HG03108 (cell line): ENCODE measurements around the gene ABCB4.

Experiments used
- ATAC-seq: cut with Tn5 transposase; IDR thresholded peaks from one replicate; pipeline ENCODE4 v1.9.1; 2021; ENCODE audit warnings: moderate library complexity; ENCODE audit not compliant: unreplicated experiment

The ABCB4 gene

DNA sequence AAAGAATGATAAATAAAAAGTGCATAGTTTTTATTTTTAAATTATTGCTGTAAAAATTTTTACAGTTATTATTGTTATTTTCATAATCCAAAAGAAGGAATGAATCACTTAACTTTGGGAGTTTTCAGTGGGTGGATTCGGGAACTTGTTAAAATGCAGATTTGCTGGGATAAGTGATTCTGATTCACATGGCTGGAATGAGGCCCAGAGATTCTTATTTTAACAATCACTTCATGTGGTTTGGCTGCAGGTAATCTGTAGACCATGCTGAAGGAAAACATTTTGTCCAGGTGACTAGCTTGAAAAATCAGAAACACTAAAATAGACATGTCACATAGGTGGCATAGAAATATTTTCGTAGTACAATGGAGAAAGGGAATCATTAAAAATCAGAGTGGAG is 116.1 kb downstream of the ABCB4 start:
- no peak for ATAC-seq

DNA sequence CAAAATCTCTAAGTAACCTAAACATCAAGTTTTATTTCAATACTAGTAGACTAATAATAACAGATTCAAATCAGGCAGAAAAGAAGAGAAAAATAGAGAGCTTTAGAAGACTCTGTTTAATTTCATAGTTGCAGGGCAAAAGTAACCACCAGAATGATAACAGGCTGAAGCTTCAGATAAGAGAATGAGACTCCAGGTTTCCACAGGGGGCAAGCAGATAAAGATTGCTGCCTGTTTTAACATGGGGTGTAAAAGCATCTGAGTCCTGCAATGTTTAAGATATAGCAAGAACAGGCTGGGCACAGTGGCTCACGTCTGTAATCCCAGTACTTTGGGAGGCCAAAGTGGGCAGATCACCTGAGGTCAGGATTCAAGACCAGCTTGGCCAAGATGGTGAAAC is 119.0 kb downstream of the ABCB4 start:
- no peak for ATAC-seq

DNA sequence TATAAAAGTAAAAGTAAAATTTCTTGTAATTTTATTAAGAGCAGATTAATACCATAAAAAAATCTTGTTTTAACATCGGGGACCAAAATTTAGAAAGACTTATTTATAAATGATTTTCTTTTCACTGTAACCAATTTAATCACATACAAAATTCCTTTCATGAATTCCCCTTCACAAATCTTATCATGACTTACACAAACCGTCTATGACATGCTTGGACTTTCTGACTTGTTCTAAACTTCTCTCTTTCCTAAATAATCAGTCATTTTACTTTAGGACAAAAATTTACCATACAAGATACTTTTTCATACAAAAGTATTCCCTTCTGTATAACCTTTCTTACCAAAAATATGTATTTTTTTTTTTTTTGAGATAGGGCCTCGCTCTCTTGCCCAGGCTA is 120.7 kb downstream of the ABCB4 start:
- no peak for ATAC-seq
